Panc1 (cell line): ENCODE measurements around the gene NEMF.

ENCODE experiments used
- TCF7L2 ChIP-seq: IDR thresholded peaks from 2 replicates; pipeline ENCODE4 v1.6.1; 2011; ENCODE audit warnings: mild to moderate bottlenecking, low read depth, low read length, inconsistent platforms
- TF ChIP-seq, protein P1 (sequence below): fragments of 450-650 bp; IDR thresholded peaks from 2 replicates; pipeline ENCODE4 v1.5.1; 2017; ENCODE audit warnings: mild to moderate bottlenecking
- TF ChIP-seq, protein P2 (sequence below), 2 experiments: IDR thresholded peaks; 2 replicates each; pipeline ENCODE4 v1.6.1; 2011 to 2012; ENCODE audit warnings: low read depth in 2 of 2, control low read depth in 1 of 2, low read length in 1 of 2, mild to moderate bottlenecking in 1 of 2, moderate library complexity in 1 of 2; ENCODE audit not compliant: insufficient read depth in 1 of 2

DNA sequence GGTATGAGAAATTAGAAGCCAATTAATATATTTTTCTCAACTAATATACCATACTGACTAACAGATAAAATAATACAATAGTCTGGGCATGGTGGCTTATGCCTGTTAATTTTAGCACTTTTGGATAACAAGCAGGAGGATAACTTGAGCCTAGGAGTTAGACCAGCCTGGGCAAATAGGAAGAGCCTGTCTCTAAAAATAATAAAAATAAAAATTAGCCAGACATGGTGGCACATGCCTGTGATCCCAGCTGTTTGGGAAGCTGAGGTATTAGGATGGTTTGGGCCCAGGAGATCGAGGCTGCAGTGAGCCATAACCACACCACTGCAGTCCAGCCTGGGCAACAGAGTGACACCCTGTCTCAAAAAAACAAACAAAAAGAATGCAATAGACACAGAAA lies 60.0 kb downstream of the NEMF start:
- TF ChIP-seq, protein P1, sequence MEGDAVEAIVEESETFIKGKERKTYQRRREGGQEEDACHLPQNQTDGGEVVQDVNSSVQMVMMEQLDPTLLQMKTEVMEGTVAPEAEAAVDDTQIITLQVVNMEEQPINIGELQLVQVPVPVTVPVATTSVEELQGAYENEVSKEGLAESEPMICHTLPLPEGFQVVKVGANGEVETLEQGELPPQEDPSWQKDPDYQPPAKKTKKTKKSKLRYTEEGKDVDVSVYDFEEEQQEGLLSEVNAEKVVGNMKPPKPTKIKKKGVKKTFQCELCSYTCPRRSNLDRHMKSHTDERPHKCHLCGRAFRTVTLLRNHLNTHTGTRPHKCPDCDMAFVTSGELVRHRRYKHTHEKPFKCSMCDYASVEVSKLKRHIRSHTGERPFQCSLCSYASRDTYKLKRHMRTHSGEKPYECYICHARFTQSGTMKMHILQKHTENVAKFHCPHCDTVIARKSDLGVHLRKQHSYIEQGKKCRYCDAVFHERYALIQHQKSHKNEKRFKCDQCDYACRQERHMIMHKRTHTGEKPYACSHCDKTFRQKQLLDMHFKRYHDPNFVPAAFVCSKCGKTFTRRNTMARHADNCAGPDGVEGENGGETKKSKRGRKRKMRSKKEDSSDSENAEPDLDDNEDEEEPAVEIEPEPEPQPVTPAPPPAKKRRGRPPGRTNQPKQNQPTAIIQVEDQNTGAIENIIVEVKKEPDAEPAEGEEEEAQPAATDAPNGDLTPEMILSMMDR: no peak
- TF ChIP-seq, protein P2, sequence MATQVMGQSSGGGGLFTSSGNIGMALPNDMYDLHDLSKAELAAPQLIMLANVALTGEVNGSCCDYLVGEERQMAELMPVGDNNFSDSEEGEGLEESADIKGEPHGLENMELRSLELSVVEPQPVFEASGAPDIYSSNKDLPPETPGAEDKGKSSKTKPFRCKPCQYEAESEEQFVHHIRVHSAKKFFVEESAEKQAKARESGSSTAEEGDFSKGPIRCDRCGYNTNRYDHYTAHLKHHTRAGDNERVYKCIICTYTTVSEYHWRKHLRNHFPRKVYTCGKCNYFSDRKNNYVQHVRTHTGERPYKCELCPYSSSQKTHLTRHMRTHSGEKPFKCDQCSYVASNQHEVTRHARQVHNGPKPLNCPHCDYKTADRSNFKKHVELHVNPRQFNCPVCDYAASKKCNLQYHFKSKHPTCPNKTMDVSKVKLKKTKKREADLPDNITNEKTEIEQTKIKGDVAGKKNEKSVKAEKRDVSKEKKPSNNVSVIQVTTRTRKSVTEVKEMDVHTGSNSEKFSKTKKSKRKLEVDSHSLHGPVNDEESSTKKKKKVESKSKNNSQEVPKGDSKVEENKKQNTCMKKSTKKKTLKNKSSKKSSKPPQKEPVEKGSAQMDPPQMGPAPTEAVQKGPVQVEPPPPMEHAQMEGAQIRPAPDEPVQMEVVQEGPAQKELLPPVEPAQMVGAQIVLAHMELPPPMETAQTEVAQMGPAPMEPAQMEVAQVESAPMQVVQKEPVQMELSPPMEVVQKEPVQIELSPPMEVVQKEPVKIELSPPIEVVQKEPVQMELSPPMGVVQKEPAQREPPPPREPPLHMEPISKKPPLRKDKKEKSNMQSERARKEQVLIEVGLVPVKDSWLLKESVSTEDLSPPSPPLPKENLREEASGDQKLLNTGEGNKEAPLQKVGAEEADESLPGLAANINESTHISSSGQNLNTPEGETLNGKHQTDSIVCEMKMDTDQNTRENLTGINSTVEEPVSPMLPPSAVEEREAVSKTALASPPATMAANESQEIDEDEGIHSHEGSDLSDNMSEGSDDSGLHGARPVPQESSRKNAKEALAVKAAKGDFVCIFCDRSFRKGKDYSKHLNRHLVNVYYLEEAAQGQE (IDR thresholded peaks at IDR 0.05; ENCODE audit: insufficient read depth in 1 of 2, low read depth in 2 of 2, low read length in 1 of 2): no peak
- TF ChIP-seq TCF7L2: no peak
